ENCODE data around the gene FASN.
A peak's percentile ranks its signal among the peaks of the same experiment; 100 is the strongest.

FASN gene

DNA sequence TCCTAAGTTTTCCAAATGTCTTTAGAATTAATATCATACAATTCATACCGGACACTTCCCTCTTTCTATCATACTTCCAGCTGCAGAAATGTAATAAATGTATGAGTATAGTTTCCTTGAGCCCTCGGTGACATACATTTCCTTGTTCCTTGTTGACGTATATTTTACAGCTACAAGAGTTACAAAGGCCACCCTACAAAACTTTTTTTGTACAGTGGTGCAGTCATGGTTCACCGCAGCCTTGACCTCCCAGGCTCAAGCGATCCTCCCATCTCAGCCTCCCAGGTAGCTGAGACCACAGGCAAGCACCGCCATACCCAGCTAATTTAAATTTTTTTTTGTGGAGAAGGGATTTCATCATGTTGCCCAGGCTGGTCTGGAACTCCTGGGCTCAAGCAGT lies 25.2 kb downstream of the FASN start:
- DNase-seq = no peak

DNA sequence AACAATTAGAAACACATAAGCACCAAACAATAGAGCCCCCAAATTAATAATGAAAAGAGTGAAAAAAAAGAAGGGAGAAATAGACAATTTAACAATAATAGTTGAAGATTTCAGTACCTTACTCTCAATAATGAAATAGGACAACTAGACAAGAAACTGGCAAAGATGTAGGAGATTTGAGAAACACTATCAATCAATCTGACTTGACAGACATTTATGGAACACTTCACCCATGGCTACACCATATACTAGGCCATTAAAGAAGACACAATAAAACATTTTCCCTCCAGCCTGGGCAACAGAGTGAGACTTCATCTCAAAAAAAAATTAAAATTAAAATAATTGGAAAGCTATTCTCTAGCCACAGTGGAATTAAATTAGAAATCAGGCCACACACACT lies 27.4 kb downstream of the FASN start:
- DNase-seq = no peak

DNA sequence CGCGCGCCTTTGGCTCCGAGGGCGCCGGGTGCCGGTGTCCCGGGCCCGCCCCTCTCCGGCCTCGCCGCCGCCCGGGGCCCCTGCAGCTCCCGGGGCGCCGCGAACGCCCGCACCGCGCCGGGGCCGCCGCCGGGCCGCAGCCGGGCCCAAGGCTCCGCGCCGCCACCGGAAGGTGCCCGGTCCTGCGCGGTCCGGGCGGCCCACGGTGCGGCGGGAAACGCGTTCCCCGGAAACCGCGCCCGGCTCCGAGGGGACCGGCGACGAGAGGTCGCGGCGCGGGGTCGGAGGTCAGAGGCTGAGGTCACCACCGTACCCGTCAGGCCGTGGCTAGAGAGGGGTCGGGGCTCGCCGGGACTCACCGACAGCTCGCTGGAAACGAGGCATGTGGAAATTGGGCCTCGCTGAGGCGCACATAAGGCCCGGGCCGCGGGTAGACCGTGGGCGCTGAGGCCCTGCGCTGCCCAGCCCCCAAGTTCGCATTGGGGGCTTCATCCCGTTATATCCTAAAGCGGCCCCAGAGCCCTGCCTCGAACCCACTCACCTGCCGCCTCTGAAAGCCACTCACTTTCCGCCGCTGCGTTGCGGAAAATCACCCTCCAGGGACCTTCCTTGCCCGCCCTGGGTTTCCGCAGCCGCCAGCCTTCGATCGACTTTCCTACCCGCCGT lies 32.3 kb downstream of the FASN start, which contains the start of gene DUS1L:
TSS of gene DUS1L (minus strand) at position 167 of the 666 bp plus-strand sequence. CDS start 745 bp downstream, outside the sequence.
- peak; percentile 76 for DNase-seq

DNA sequence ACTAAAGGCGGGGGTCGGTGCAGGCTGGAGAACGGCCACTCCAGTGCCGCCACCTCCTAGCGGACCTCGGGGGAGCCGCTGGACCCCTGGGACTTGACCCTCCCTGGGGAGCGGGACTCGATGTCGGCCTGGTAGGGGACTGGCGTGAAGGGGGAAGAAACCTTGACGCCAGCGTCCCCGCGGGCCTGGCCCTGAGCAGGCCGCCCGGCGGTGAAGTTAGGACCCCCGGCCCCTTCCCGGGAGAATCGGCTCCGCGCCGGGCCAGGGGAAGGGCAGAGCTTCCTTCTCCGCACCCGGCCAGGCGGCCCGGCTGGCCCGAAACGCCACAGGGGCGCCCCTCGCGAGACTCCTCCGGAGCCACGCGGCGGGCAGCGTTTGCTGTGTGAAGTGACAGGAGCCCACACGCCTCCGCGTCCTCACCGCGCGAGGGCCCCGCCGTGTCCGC lies 32.8 kb downstream of the FASN start:
- no peak for DNase-seq

DNA sequence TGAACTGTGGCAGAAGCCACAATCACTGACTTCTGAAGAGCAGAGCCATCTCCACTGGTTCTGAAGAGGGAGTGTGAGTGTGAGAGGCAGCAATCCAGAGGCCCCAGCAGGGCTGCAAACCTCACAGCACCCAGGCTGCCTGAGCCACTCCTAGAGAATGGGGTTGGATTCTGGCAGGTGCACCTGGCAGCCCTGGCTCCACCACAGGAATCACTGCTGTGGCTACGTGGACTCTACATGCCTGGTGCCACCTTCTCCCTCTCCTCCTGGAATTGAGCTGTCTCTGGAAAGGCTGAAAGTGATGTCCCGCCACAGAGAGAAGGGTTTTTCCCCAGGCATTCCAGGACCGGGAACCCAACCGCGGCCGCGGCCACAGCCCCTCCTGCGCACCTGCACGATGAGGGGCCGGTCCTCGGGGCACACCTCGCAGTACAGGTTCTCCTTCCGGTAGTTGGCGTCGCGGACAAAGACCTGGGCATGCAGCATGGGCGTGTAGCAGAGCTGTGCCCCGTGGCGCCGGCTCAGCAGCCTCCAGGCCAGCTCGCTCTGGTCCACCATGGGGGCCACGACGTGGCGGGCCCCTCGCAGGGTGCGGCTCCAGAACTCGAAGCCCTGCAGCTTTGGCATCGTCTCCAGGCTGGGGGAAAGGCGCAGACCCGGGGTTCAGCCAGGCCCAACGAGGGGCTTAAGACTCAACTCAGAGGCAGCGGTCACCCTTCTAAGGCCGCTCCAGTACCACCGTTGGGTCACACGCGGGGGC lies 33.4 kb downstream of the FASN start:
- DNase-seq = no peak

DNA sequence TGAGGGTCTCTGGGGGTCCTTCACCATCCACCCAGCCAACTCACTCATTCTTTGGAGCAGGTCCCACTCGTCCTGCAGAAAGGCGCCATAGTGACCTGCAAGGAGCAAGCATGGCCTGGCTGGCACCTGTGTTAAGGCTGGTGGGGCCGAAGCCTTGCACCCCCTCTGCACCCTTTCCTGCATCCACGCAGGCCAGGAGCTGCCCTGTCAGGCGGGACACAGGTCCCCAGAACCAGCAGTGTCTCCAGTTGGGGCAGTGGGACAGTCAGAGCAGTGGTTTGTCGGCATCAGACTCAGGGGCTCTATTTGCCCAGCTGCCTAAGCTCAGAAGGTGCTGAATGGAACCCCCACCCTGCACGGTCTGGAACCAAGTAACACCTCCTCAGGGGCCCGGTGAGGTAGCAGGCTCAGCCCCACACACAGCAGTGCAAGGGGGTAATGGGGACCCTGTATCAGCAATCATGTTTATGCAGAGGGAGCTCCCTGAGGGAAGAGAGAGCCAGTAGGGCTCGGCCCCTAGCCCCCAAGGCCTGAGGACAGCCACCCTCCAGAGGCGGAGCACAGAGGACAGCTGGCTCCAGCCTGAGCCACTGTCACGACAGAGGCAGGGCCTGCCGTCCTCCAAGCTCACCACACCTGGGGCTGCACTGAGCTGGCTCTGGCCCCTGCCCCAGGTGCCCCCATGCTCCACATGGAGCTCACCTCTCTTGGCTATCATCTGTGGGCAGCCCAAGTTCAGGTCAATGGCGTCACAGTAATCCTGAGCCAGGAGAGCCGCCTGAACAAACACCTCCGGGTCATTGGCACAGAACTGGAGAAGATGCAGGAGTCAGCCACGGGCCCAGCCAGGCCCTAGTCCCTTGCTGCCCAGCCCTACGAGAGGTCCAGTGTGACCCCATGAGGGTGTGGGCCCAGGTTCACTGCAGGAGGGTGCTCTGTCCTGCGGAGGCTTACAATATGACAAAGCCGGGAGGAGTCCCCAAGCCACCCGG lies 34.3 kb downstream of the FASN start:
- no peak for DNase-seq

DNA sequence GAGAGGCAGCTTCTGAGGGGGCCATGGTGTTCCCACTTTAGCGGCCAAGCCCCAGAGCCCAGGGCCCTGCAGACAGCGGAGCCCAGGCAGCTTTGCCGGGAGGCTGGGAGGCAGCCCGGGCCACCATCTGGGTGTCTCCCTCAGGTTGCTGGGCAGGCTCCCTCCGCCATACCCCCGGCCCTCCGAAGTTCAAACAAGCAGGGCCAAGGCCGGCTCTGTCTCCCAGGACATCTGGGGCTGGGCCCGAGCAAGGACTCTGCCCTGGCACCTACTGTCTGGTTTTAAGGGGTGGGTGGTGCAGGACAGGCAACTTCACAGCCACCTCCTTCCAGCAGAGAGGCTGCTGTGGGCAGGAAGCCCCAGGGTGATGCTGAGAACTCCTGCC lies 35.1 kb downstream of the FASN start:
- DNase-seq = no peak

DNA sequence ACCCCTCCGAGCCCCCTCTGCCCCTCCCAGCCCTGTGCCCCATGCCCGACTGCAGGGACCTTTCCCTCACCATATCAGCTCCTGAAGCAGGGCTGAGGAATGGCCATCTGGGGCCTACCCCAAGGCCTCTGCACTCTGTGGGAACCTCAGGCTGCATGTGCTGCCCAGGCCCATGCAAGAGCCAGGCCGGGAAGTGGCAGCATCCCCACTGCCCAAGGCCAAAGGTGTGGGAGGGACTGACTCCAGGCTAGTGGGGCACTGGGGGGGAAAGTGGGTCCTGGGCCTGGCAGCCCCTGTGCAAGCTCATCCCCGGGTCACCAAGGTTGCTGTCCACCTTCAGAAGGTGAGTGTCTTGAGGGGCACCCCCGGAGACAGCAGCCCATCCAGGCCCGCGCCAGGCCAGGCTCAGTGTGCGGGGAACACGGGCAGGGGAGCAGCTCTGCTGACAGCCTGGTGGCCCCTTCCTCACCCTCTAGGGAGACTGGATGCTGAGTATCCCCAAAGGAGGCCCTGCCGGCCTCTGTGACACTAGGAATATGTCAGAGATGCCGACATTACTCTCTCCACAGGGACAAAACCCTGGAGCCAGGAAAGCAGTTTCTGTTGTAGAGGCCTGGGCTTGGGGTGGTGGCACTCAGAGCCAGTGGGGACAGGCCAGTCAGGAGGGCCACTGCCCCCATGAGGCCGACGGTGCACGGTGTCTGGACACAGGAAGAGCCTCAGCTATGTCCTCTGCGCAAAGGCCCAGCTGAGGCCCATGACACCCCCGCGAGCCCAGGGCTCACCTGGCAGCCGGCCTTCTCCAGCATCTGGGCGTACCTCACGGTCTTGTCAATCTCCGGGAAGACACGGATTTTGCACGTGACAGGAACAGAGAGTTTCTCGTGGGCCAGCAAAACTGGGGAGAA lies 35.7 kb downstream of the FASN start:
- no peak for DNase-seq

DNA sequence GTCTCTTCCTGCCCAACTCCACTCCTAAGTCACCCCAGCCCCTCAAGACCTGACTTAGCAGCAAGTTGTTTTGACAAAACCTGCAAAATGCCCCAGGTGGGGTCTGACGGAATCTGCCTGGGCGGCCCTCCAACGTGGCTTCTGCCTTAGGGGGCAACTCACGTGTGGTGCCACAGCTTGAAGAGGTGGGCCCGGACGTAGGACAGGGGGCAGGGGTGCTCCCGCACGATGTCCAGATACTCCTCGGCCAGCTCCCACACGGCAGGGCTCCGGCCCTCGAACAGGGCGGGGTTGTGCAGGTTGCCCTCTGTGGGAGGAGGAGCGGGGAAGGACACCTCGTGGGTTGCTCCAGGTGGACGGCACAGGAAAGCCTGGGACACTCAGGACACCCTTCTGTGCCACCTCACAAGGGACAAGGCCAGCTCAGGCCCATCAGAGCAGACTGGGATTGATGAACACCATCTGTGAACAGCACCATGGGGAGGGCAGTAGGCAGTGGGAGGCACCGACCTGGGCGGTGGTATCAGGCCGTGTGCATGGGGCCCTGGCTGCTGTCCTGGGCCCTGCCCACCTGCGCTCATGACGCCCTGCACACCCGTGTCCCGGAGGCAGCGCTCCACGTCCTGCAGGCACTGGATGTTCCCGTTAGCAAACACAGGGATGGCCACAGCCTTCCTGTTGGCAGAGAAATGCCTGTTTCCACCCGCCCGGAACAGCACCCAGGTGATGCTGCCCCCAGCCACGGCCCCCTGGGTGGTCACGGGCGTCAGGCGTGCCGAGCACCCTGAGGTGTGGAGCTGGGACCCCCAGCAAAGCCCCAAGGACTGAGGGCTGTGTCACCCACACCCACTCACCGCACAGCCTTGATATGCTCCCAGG lies 36.8 kb downstream of the FASN start:
- no peak for DNase-seq

DNA sequence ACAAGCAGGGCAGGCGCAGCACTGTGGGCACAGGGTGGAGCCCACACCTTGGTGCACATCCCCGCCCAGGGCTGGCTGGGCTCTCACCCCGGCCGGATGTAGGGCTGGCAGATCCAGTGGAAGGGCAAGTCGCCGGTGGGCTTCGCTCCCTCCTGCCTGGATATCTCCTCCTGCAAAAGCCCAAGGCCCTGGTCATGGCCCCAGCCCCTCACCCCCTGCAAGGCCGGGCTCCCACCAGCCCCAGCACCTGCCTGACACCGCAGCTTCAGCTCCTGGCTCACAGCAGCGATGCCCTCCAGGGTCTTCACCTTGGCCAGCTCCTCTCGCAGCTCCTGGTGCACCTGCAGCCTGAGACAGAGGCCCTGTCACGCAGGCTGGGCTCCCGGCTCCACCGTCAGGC lies 37.4 kb downstream of the FASN start:
- no peak for DNase-seq

DNA sequence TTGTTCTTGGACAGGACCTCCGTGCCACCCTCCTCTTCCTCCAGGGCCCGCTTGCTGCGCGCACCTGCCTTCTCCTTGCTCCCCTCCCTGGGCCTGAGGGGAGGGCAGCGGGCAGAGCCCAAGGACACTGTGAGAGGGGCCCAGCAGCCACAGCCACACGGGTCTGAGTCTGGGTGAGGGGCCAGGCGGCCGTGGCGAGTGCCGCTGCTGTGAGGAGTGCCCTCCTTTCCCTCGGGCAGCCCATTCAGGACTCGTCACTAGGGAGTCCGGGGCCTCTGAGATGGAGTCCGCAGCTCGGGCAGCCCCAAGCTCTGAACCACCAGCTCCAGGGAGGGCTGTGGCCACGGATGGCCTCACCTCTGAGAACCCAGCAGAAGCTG lies 38.0 kb downstream of the FASN start:
- no peak for DNase-seq

DNA sequence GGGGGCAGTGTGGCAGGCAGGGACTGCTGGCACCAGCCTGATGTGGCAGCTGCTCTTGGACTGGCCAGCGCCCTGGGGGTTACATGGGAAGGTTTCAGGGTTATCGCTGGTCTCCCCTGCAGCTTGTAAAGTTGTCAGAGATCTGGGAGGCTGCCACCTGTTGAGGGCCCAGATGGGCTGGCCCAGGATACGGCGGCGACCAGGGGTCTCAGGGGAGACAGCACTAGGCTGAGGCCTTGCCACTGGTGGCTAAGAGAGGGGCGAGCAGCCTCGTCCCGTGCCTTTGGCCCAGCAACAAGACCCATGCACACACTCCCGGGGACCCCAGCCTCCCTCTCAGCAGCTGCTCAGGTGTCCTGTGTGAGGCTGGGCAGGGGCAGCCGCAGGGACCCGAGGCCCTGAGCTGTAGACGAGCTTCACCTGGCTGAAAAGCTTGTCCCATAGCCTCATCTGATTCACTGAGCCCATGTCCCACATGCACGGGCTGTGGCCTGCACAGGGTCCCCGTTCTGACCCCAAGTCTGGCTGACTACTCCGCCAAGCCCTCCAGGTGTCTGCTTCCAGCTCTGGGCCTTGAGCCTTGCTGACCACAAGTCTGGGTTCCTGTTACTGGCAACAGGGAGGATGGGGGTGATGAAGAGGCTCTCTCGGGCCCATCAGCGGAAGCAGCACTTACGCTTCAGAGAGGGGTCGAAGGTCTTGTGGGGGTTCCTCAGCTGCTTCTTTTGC lies 38.6 kb downstream of the FASN start:
- no peak for DNase-seq

DNA sequence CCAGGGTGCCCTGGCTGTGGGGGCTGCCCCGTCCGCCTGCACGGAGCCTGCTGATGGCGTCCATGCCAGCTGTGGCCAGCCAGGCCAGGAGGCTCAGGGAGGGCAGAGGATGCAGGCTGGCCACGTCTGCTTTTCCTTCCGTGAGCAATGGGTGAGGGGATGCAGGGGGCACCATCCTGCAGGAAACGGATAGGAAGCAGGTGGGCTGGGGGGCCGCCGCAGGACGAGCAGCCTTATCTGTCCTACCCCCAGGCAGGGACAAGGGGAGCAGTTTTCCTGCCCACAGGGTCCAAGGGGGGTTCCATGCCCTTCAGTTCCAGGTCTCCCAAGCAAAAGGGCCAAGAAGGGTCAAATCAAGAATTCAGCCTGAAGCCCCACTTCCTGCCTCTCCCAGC lies 39.2 kb downstream of the FASN start:
- DNase-seq = no peak

DNA sequence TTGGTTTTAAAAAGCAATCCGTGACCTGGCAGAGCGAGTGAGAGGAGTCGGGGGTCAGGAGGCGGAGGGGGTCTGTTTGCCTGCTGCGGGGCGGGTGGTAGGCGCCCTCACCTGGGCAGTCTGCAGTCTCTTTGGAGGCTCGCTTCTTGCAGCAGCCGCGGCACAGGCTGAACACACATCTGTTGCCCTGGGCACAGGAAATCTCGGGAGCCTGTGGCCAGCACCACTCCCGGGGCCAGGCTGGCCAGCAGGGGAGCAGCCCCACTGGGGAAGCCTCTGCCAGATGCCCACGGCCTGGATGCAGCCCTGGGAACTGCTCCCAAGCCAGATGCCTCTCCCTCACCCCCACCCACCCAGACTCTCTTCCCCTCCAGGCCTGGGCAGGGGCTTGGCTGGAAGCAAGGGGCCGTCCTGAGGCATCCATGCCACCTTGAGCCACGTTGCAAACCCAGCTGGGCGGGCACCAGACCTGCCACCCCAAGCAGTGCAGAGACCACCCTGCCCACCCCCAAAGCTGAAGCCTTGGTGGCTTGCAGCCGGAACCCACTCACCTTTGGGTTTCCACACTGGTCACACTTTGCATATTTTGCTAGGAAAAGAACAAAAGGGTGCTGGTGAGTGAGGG lies 39.7 kb downstream of the FASN start:
- no peak for DNase-seq

DNA sequence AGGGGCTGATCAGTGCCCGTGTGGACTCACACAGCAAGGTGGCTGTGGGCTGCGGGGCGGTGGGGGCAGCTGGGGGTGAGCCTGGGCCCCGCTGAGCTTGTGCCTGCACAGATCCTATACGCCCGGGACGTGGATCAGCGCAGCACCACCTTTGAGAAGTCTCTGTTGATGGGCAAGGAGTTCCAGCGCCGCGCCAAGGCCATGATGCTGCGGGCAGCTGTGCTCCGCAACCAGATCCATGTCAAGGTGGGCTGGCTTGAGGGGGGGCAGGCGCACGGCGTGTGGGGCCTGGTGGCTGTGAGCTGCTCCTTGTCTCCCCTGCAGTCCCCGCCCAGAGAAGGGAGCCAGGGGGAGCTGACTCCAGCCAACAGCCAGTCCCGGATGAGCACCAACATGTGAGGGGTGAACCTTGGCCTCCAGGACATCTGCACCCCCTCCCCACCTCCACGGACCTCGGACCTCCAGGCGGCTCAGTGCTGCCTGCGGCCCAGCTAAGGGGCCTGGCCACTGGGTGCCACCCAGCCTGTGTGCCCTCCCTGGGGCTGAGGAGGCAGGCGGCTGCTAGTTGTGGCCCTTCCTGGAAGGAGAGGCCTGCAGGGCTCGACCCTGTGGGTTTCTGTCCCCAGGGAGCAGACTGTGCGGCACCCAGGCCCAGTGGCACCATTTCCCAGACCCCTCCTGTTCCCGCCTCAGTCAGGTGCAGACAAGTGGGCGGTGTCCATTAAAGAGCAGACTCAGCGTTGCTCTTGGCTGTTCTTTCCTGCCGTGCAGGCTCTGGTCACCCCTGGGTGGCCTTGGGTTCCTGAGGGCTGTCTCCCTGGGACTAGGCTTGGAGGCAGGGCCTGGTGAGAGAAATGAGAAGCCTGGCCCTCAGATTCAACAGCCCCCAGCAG lies 41.1 kb downstream of the FASN start:
- DNase-seq = no peak

DNA sequence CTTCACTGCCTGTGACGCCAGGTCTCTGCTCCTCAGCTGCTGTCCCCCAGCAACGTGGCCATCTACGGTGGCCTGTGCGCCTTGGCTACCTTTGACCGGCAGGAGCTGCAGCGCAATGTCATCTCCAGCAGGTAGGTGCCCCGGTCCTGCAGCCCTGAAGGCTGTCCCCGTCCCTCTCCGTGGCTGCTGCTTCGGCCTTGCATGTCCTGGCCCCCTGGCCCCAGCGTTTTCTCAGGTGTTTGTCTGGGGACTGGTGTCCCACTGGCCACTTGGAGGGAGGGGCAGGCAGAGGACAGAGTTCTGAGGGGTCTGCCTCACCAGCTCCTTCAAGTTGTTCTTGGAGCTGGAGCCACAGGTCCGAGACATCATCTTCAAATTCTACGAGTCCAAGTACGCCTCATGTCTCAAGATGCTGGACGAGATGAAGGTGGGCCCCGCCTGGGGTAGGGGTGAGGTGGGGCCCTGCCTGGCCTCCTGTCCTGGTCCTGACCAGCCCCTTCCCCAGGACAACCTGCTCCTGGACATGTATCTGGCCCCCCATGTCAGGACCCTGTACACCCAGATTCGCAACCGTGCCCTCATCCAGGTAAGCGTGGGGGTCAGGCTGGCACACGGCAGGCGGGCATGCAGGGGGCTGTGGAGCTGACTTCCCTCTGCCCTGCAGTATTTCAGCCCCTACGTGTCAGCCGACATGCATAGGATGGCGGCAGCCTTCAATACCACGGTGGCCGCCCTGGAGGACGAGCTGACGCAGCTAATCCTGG lies 41.9 kb downstream of the FASN start:
- no peak for DNase-seq

DNA sequence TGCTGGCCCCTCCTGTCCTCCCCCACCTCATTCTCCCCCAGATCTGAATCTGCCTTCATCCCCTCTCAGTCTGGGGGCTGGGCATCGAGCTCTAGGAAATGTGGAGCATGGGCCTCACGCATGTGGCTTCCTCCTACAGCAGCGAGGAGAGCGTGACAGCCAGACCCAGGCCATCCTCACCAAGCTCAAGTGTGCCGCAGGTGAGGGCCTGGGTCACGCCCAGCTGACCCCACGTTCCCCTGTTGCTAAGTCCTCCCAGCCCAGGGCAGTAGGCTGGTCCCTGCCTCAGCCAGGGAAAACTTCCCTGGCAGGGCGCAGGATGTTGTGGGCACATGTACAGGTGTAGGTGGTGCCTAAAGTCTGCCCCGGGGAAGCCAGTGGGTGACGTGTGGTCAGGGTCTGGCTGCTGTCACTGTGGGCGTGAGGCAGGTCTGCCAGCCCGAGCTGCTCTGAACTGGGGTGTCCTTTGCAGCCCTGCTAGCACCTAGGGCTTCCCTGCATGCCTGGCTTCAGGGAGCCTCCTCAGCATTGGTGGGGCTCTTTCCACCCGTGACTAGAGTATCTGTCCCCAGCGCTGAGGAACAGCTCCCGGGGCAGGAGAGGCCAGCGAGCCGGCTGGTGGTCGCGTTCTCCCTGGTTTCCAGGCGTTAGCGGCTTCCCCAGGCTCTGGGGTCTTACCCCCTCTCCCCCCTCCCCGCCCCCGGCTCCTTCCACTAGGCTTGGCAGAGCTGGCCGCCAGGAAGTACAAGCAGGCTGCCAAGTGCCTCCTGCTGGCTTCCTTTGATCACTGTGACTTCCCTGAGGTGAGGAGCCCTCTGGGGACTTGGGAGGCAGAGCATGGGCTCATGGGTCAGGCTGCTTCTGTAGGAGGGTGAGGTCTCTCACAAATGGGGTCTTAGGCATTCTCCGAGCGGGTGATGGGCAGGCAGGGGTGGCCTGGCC lies 42.7 kb downstream of the FASN start:
- no peak for DNase-seq

All from CD4-positive, alpha-beta T cell treated with Interleukin-21 for 1 hour (primary cell).